ENCODE data around the gene IFIT1B.
"Not testable (repeated sequence)": the region's sequence is repeated elsewhere in the genome, so short reads cannot be mapped to it uniquely, and the experiment has no call there.

IFIT1B gene

DNA sequence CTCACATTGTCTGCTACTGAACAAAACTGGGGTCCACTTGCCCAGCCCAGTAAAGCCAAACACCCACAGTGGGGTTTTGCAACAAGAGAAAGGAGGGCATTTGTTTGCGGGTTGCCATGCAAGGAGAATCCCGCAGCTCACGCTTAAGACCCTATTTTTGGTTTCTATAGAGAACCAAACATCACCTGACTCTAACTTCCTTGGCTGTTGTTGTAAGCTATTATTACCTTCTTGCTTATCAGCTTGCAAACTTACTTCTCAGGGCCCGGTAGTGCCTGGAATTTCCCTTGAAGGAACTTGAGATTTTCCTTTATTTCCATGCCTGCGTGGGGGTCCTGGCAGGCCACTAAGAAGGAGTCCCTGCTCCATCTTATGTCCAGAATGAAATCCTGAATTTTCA, 29.4 kb upstream of the IFIT1B start:
- DNase-seq (ENCODE audit: low read depth, low spot score) = no peak

DNA sequence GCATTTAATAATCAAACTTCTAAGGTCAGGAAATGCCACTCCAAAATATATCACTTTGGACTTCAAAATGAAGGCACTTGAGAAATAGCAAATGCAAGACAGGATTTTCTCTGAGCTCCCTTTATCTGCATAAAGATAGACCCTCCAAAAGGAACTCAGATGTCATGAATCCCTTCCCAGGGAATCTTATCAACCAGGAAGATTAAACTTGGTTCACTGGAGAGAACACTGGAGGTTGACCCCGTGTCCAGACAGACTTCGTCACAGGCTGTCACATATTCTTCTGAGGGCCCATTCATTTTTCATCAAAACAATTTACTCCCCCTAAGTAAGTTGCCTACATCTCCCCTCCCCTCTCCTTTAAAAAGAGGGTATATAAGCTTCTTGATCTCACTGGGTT, 28.9 kb upstream of the IFIT1B start:
- DNase-seq (ENCODE audit: low read depth, low spot score) = no peak

DNA sequence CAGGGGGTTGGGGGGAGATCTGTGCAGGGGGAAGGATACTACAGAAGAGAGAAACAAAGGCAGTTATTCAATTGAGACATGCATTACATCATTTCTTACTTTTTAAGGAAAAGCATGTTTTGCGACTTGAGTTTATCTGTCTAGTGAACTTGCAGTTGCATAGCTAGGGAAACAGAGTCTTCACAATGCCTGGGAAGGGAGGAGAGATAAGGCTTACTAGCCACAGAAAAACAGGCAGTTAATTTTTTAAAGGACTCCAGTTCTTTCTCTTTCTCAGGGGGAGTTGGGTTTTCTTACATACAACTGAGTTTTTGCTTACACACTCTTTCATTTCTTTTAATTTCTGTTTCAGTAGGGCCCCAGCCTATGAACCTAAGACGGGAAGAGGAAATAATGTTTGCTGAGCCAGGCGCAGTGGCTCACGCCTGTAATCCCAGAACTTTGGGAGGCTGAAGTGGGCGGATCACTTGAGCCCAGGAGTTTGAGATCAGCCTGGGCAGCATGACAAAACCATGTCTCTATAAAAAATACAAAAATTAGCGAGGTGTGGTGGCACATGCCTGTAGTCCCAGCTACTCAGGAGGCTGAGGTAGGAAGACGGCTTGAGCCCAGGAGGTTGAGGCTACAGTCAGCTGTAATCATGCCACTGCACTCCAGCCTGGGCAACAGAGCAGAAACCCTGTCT, 27.1 kb upstream of the IFIT1B start:
- not testable (repeated sequence) for DNase-seq (ENCODE audit: low read depth, low spot score)

DNA sequence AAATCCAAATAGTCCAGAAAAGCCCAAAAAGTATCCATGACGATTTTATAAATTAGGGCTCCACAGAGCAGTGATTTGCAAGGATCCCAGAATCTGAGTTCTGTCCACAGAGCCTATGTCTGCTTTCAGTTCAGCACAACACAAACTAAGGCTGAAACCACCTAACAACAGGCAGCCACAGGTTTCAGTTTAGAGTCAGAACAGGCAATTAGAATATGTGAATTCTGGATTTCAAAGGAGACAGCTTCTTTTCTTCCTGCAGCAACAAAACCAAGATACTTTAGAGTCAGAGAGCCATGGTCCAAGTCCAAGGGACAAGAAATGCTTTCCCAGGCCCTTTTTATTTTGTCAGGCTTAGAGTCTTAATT, 26.5 kb upstream of the IFIT1B start:
- peak; percentile 69 for DNase-seq (ENCODE audit: low read depth, low spot score)

DNA sequence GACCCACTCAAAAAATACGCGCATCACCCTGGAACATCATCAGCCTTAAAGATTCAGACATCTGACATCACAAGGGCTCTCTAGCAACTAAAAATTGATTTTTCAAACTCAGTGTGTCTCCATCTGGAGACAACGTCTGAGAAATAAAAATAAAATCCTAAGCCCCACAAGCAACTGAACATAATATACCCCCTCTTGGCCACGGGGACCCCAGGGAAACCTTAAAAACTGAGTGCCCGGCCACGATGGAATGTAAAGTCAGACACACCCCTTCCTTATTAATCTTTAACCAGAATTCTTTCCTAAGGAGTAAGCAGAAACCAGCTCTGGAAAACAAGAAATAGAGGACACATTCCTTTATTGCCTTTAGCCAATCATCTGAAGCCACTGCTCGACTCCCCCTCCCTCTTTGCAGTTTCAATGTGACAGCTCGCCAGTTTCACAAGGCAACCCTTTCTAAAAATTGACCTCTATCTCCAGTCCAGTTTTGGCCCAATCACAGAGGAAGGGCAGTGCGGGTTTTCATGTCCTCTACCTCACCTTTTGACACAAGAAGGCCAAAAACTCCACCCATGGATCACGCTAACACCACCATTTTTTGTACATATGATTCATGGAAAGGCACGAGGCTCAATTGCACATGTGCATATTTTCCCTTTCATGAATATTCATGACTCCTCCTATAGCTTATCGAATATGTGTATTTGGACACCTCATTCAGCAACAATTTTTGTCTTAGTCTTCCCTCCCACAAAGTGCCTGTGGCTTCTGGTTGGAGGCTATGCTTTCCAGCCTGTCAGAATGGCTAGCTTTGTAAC, 25.9 kb upstream of the IFIT1B start:
- DNase-seq (ENCODE audit: low read depth, low spot score) = peak; percentile 95

DNA sequence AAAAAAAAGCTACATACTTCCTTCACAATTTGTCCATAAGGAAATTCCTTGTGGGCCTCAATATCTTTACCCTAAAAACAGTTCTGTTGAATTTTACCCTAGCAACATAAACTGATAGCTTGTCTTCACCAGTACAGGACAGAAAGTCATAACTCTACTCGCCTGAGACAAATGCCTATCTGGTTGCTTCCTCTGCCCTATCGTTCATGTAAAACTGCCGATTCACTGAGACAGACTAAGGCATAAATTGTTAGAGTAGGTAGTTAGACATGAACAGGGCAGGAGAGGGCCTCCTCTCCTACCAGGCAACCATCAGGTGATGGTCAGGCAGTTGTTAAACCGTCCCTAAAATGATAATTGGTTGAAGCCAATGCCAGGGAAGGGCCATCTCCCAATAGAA, 25.1 kb upstream of the IFIT1B start:
- no peak for DNase-seq (ENCODE audit: low read depth, low spot score)

DNA sequence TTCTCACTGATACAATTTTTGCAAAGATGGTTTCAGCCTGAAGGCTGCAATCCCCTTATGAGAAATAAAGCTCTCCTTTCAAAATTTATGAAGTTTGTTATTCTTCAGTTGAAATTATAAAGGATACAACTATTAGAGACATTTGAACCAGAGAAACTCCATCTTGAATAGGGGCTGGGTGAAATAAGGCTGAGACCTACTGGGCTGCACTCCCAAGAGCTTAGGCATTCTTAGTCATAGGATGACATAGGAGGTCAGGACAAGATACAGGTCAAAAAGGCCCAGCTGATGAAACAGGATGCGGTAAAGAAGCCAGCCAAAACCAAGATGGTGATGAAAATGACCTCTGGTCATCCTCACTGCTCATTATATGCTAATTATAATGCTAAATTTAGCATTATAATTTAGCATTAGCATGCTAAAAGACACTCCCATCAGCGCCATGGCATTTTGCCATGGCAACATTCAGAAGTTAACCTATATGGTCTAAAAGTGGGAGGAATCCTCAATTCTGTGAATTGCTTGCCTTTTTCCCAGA, 22.4 kb upstream of the IFIT1B start:
- DNase-seq (ENCODE audit: low read depth, low spot score) = no peak

DNA sequence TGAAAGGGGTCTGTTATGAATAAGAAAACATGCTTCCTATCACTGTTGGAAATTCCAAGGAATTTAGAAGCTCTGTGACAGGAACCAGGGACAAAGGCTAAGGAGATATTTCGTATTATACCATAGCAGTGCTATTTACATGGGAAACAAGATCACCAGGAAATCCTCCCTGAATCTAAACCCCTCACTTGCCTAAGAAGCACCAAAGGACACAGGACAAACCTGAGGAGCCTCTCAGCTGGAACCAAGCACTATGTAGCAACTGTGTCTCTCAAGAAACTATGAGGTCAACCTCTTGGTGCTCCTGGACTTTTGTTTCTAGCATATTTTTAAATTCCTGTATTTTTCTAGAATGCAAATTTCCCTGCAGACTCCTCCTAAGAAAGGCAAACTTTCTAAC, 20.8 kb upstream of the IFIT1B start:
- DNase-seq (ENCODE audit: low read depth, low spot score) = no peak

DNA sequence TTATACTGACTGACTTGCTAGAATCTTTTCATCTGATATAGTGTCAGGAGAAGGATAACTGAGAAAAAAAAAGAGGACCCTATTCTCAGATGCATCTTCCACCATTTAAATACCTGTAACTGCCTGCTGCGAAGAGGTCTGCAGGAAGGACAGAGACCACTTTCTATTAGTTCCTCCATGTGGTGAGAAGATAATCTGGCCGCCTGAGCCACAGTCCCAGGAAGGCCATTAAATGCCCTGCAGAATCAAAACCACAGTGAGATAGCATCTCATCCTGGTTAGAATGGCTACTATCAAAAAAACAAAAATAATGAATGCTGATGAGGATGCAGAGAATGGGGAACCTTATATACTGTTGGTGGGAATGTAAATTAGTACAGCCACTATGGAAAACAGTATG, 19.9 kb upstream of the IFIT1B start:
- no peak for DNase-seq (ENCODE audit: low read depth, low spot score)

DNA sequence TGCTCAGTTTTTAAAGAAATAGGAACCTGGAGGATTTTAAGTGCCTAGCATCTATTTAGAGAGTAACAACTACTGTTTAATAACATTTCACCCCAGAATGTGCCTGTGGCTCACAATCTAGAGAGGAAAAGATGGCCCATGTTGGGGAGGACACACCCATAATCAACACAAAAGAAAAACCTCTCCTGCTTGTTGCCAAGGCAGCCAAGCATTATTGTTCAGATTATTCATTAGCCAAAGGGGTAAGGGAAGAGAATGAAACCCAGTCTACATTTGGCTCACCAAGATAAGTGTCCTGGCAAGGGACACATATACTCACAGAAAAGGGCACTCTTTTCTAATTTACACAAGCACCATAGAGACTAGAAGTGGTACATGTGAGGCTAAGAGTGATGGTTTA, 17.7 kb upstream of the IFIT1B start:
- no peak for DNase-seq (ENCODE audit: low read depth, low spot score)

DNA sequence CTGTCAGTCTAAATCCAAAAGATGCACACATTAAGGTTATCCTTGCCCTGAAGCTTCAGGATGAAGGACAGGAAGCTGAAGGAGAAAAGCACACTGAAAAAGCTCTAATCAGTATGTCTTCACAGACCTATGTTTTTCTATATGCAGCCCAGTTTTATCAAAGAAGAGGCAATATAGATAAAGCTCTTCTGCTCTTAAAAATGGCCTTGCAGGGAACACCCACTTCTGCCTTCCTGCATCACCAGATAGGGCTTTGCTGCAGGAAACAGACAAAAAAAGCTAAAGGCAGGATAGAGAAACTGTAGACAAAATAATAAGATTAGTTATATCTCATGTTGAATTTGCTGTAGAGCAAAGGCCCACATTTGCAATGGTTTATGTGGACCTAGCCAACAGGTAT, 14.9 kb upstream of the IFIT1B start:
- DNase-seq (ENCODE audit: low read depth, low spot score) = no peak

DNA sequence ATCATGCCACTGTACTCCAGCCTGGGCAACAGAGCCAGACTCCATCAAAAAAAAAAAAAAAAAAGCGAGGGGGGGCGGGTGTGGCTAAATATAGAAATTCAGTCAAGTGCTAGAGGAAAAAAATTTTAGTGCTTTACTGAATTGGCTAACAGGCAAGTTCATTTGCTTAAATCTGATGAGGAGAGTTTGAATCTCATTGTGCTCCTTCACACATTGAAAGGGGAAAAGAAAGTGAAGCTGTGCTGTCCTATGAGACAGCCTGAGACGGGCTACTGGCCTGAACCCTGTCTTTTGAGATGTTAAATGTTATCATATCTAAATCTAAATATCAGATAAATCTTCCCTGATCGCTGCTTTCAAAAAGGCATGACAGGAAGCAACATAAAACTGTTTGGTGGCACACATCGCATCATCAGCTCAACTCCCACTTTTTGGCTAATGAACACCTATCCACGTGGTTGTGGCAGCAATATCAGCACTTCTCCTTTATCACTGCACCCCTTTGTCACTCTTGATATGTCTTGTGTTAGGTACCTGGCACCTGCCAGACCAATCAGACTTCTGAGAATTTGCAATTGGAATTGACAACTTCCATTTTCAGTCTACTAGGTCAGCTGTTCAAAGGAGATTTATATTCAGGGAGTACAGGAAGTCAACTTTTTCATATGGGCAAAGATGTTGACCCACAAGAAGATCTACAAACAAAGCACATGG, 14.0 kb upstream of the IFIT1B start:
- DNase-seq (ENCODE audit: low read depth, low spot score) = no peak

DNA sequence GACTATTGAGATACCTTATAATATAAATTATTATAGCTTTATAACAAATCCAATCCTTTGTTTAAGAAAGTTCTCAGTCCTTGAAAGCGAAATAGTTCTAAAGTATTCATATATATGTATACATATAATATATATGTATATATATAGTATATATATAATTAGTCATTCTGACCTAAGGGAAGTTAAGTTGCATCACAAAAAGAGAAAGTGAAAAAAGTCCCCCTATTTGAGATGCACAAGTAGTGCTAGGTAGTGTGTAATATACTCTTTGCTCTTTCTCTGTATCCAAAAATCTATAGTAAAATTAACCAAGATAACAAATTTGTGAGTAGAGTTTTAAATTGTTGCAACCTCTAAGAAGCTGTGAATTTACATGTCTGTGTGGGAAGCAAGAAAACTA, 13.3 kb upstream of the IFIT1B start:
- DNase-seq (ENCODE audit: low read depth, low spot score) = no peak

DNA sequence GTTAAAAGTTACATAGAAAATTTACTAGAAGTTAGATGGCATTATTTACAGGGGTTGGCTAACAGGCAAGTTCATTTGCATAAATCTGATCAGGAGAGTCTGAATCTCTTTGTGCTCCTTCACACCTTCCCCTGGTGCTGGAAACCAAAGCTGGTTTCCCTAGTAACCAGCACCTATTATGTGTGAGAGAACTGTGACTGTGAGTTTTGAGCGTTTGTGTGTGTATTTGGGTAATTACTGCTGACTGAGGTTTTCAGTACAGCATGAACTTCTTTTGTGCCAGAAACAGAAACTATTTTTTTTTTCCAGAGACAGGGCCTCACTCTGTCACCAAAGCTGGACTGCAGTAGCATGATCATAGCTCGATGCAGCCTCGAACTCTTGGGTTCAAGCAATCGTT, 10.3 kb upstream of the IFIT1B start:
- peak; percentile 75 for DNase-seq (ENCODE audit: low read depth, low spot score)

DNA sequence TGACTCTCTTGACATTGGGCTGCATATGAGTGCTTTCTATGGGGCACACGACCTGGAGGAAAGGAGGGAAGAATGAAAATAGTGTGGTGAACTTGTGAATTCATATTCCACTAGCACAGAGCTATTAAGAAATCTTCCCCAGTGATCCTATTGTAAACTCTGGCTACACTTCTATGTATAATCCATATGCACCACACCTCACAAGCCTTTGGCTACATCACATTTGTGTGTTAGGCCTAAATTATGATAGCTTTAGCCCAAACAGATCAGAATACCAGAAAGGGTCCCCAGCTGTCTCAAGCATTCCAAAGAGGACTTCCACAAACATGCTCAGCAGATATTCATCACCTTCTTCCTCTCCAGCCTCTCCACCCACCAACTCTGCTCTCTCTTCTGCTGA, 9.7 kb upstream of the IFIT1B start:
- no peak for DNase-seq (ENCODE audit: low read depth, low spot score)

DNA sequence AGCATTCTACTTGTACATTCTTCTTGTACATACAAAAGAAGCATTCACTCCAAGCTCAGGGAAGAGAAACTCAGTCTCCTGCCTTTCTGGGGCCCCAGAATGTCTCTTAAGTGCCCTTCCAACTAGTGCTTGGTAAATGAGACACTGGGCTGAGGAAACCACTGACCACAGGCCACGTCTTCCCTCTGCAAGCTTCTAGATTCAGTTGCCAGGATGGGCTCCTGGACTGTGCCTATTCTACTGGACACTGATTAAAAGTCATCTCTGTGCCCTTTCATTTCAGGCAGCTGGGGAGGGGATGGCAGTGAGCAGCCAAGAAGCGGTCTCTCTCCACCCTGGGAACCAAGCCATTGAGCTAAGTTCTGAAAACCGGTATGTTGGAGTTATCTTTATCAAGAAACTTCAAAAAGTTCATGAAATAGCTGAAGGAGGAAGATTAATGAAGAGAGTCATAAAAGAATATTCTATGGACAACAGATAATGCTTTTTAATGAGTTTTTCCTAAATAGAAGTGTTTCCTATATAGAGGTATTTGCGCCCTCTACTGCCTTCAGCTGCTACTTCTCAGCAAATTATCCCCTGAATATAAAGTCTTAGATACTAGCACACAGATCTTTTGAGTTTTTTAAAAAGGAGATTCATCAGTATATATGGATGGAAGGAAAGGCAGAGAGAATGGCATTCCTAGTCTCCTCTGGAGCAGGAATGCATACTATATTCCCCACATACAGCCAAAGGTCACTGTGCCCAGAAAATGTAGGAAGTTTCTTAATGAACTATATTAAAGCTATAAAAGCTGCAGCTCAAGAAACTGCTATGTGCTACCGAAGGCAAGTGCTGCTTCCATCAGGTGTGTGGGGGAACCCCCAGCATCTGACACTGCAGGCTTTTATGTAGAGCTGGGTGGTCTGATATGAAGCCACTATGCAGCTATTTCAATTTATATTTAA, 8.4 kb upstream of the IFIT1B start:
- peak; percentile 66 for DNase-seq (ENCODE audit: low read depth, low spot score)

DNA sequence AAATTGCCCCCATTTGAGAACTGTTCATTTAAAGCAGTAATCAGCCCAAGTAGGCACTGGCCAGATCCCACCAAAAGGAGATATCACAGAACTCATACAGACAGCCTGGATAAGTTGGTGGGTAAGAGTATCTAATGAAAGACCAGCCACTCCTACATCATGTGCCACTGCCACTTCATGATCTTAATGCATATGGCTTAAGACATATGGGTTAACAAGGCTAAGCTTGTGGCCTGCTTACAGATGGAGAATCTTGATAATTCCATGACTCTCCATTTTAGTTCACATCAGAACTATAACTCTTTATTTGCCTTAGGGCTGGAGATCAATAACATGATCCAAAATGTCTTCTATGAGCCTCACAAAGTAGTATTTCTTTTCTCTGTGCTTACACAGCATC, 6.8 kb upstream of the IFIT1B start:
- no peak for DNase-seq (ENCODE audit: low read depth, low spot score)

DNA sequence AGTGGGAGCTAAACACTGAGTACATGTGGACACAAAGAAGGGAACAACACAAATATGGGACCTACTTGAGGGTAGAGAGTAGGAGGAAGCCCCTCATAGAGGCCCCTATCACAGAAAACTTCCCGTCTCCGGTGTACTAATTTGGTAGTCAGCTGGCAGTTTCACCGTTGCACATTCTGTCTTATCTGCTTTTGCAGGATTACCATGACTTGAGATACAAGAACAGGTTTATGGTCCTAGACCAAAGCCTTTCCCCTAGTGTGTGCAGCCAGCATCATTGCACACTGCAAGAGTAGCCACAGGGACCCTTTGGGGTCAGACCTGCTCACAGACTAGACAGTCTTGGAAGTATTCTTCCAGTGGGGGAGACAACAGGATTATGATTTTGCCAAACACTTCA, 5.9 kb upstream of the IFIT1B start:
- no peak for DNase-seq (ENCODE audit: low read depth, low spot score)

DNA sequence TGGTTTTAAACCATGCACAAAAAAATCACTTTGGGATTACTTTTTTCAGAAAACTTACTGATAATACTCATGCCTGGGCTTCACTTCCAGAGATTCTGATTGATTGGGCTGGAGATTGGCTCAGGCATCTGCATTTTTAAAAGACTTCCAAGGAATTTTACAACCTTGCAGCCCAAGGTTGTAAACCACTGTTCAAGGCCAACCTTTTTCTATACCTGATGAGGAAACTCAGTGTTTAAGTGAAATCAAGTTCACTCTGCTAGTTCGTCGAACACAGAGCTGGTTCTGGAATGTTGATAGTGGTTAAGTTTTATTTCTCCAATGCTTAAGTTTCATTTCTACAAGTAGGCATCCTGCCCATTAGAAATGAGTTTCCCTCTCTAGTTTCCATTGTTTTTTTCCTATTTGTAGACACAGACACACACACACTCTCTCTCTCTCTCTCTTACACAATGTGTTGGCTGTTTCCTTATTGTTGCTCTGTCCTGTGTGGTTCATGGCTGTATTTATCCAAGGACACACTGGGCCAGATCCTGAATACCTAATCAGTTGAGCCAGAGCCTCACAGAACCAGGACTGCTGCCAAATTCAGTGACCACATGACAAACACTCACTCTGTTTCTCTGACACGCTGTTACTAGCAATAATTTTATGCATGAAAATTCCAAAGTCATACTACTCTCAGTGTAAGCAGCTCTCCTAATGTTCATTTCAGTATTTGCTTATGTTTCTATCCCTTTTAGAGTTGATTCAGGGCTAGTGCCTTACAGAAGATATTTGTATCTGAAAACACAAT, 3.7 kb upstream of the IFIT1B start:
- DNase-seq (ENCODE audit: low read depth, low spot score) = peak; percentile 97

DNA sequence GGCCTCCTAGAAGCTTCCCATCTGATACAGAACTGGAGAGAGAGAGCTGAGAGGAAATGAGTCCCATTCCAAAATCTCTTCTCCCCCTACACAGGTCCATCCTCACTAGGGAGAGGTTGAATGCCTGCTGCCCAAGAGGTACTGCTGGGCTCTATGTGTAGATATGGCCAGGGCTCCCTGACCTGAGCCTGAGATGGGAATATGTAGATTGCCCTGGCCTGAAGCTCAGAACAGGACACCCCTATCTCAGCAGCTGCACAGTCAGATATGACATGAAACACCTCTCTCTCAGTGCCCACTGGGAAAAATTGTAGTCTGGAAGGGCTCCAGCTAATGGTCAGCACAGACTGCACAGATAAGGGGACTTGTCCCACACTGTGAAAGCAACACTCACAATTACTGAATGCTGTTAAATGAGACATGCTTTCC, 3.1 kb upstream of the IFIT1B start:
- peak; percentile 29 for DNase-seq (ENCODE audit: low read depth, low spot score)

DNA sequence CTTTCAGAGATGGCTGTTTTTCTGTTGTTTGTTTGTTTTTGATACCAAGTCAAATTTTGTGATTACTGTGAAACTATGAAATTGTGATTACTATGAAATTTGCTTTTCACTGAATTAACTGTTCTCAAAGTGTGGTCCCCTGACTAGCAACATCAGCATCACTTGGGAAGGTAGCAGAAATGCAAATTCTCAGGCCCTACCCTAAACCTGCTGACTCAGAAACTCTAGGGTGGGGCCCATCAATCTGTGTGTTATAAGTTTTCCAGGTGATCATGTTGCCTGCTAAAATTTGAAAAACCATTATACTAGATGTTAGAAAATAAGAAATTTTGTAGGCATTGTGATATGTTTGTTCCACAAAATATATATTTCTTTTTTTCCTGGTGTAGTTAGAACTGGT, 1.2 kb downstream of the IFIT1B start:
- no peak for DNase-seq (ENCODE audit: low read depth, low spot score)
